GM23248 (cell line): ENCODE results near the gene ARL3.

ENCODE experiments used
- EZH2 ChIP-seq: fragments of 200-600 bp; sonication (generic); IDR thresholded peaks from 2 replicates; pipeline ENCODE4 v1.6.1; 2018; ENCODE audit warnings: antibody characterized with exemption, mild to moderate bottlenecking; ENCODE audit not compliant: insufficient read depth, poor library complexity, severe bottlenecking
- EZH2phosphoT487 ChIP-seq: fragments of 200-600 bp; sonication (generic); IDR thresholded peaks from 2 replicates; pipeline ENCODE4 v1.6.1; 2018; ENCODE audit warnings: antibody characterized with exemption, moderate library complexity, mild to moderate bottlenecking, low read depth; ENCODE audit not compliant: insufficient read depth

DNA sequence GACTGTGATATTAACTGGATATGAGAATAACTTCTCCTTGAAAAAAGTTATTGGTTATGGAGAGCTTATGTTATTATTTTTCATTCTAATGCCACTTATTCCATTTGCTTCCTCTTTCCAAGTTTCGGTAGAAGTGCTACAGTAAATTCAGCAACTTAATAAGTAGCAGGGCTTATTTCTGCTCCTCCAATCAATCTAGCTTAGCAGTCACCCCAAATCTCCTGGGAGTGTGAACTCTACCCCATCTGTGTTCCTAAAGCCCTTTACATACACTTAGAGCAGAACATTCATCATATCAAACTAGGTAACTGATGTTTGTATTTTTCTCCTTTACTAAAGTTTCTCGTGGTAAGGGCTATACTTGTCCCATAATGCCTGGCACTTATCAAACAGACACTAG, 8.7 kb downstream of the ARL3 start:
- TF ChIP-seq EZH2 (no peak), EZH2phosphoT487 (no peak)
